Daoy (cell line): ENCODE measurements around the gene RBM3. TPM values are rescaled to one million over a fixed set of nuclear protein-coding genes. Genes with fewer than 3 reads are reported as not detected.
A peak's percentile ranks its signal among the peaks of the same experiment; 100 is the strongest.

Experiments used
- DNase-seq: peaks from one replicate; pipeline ENCODE4 v3.0.0-alpha.2; 2015; ENCODE audit warnings: low read depth
- total RNA-seq: library from RNA; depleted of rRNA; stranded (reverse); fragments of >200 nt; shearing (Covaris generic); gene quantifications from 2 replicates; pipeline ENCODE4 v1.2.3, GENCODE V29; 2014; rRNA removed

Gene RBM3
- total RNA-seq, 1 experiment from 2014 or later = 159 TPM

- DNase-seq = peak; percentile 72
These were observed 43.5 kb downstream of the RBM3 start for GRCh38 chrX:48617542-48618340.

- peak; percentile 65 for DNase-seq
These were observed 52.4 kb downstream of the RBM3 start for GRCh38 chrX:48626401-48627298.

Other genes starting within 250 kb of the RBM3 start
- gene SSX3, start 217.8 kb upstream of the RBM3 start, total RNA-seq = 1.1 TPM in 1 of 2 replicates, not detected in the other
- not detected in 2 replicates for gene SSX4, start 190.9 kb upstream of the RBM3 start, total RNA-seq
- gene SSX4B, start 162.5 kb upstream of the RBM3 start, total RNA-seq = not detected in 2 replicates
- gene SLC38A5, start 104.2 kb upstream of the RBM3 start, total RNA-seq = 3.5 TPM in 1 of 2 replicates, not detected in the other
- gene FTSJ1, start 98.3 kb upstream of the RBM3 start, total RNA-seq = 78.5 and 99.4 TPM in 2 replicates
- gene PORCN, start 65.5 kb upstream of the RBM3 start, total RNA-seq = 10.2 and 17.1 TPM in 2 replicates
- gene EBP, start 52.7 kb upstream of the RBM3 start, total RNA-seq = 105 and 106 TPM in 2 replicates
- 2.4 and 3.0 TPM in 2 replicates for gene TBC1D25, start 34.8 kb upstream of the RBM3 start, total RNA-seq
- gene WDR13, start 23.0 kb downstream of the RBM3 start, total RNA-seq = 82.3 and 92.5 TPM in 2 replicates
- 0.57 TPM in 1 of 2 replicates, not detected in the other for gene WAS, start 109.3 kb downstream of the RBM3 start, total RNA-seq
- gene SUV39H1, start 122.2 kb downstream of the RBM3 start, total RNA-seq = 14.3 and 20.7 TPM in 2 replicates
- gene GLOD5, start 187.3 kb downstream of the RBM3 start, total RNA-seq = not detected in 2 replicates
- not detected in 2 replicates for gene GATA1, start 212.1 kb downstream of the RBM3 start, total RNA-seq
- 18.9 and 40.9 TPM in 2 replicates for gene HDAC6, start 227.6 kb downstream of the RBM3 start, total RNA-seq